OCI-LY3 (cell line): Measurements from ENCODE around the gene SPACA7.

ENCODE experiments used
- H2AFZ ChIP-seq: fragments of 200-600, 300-600 bp; shearing (Covaris generic); 2 replicates; pipeline ENCODE4 v1.6.0; 2014; ENCODE audit warnings: antibody characterized with exemption, low read depth, low read length
- H3K27ac ChIP-seq: fragments of 200-600, 300-600 bp; sonication (generic); 2 replicates; pipeline ENCODE4 v1.5.1; 2014; ENCODE audit warnings: mild to moderate bottlenecking, low read length, moderate library complexity, mixed read lengths
- H3K27me3 ChIP-seq: fragments of 200-600, 300-600 bp; sonication (generic); 2 replicates; pipeline ENCODE4 v1.6.1; 2014; ENCODE audit warnings: low read depth, low read length, mixed read lengths
- H3K36me3 ChIP-seq: fragments of 200-600, 300-600 bp; sonication (generic); replicated peaks from 2 replicates; pipeline ENCODE3; 2014; ENCODE audit warnings: low read depth, low read length, mixed read lengths
- H3K4me1 ChIP-seq: fragments of 300-600, 200-600 bp; sonication (generic); 2 replicates; pipeline ENCODE4 v1.6.1; 2014; ENCODE audit warnings: low read length, mixed read lengths
- H3K4me2 ChIP-seq: fragments of 200-600, 300-600 bp; sonication (generic); 2 replicates; pipeline ENCODE4 v1.6.1; 2014; ENCODE audit warnings: low read length, mixed read lengths
- H3K4me3 ChIP-seq: fragments of 300-600, 200-600 bp; sonication (generic); 2 replicates; pipeline ENCODE4 v1.5.1; 2014; ENCODE audit warnings: antibody characterized with exemption, mild to moderate bottlenecking, low read length, moderate library complexity
- H3K79me2 ChIP-seq: fragments of 300-600, 200-600 bp; shearing (Covaris generic); 2 replicates; pipeline ENCODE4 v1.6.1; 2014; ENCODE audit warnings: mild to moderate bottlenecking, low read length, mixed read lengths
- H3K9ac ChIP-seq: fragments of 300-600, 200-600 bp; shearing (Covaris generic); 2 replicates; pipeline ENCODE4 v1.6.0; 2014; ENCODE audit warnings: mild to moderate bottlenecking, low read length, moderate library complexity
- H3K9me3 ChIP-seq: fragments of 200-600, 300-600 bp; shearing (Covaris generic); 2 replicates; pipeline ENCODE4 v1.6.1; 2014; ENCODE audit warnings: low read length, mixed read lengths; ENCODE audit not compliant: insufficient read depth
- H4K20me1 ChIP-seq: fragments of 200-600, 300-600 bp; sonication (generic); 2 replicates; pipeline ENCODE4 v1.6.1; 2016; ENCODE audit warnings: low read length, mixed read lengths; ENCODE audit not compliant: insufficient read depth
- EZH2phosphoT487 ChIP-seq: fragments of 200-600 bp; shearing (Covaris generic); IDR thresholded peaks from 2 replicates; pipeline ENCODE4 v1.6.1; 2018; ENCODE audit warnings: antibody characterized with exemption, mixed run types, low read depth
- TF ChIP-seq, protein P1 (sequence below): fragments of 200-600, 300-600 bp; sonication (generic); IDR thresholded peaks from 2 replicates; pipeline ENCODE4 v1.5.1; 2014; ENCODE audit warnings: antibody characterized with exemption, low read length, low read depth

Gene SPACA7

DNA sequence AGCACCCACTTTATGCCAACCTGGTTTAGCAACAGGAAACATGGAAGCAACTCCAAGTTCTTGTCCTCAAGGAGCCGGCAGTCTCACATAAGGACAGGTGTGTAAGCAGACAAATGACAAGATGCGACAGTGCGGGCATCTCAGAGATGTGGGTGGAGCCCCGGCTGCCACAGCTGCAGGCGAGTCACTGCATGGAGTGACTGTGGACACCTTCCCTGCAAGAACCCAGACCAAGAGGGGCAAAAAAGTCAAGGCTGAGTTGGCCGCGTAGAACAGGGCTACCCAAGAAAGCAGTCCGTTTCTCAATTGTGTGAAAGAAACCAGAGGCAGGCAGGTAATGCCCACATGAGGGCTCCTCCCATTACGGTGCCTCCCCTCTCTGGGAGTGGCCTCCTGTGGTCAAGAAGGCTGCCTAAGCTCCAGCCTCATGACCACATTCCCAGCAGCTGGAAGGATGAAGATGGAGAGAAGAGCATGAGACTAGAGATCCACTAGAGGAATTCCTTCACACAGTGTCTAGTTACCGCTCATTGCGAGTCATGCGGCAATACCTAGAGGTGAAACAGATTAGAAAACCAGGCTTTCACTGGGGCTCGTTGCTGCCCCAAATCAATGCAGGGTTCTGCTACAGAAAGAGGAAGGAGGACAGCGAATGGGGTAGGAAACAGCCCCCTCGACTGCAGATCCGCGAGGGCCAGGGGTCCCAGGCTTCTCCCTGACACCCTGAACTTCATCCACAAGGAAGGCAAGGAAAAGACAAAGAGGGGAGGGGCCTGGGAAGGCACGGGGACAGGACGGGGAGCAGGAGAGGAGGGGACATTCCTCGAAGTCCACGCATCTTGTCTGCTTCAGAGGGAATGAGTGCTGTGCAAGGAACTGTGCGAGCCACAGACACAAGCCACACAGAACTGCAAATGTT, 80.2 kb downstream of the SPACA7 start:
- peaks cover 4% of the 10 kb centered on the region for H3K36me3 ChIP-seq
- TF ChIP-seq EZH2phosphoT487 = no peak
- TF ChIP-seq, protein P1, sequence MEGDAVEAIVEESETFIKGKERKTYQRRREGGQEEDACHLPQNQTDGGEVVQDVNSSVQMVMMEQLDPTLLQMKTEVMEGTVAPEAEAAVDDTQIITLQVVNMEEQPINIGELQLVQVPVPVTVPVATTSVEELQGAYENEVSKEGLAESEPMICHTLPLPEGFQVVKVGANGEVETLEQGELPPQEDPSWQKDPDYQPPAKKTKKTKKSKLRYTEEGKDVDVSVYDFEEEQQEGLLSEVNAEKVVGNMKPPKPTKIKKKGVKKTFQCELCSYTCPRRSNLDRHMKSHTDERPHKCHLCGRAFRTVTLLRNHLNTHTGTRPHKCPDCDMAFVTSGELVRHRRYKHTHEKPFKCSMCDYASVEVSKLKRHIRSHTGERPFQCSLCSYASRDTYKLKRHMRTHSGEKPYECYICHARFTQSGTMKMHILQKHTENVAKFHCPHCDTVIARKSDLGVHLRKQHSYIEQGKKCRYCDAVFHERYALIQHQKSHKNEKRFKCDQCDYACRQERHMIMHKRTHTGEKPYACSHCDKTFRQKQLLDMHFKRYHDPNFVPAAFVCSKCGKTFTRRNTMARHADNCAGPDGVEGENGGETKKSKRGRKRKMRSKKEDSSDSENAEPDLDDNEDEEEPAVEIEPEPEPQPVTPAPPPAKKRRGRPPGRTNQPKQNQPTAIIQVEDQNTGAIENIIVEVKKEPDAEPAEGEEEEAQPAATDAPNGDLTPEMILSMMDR = no peak
- no peak overlapping the region for H3K9ac ChIP-seq
- H3K4me2 ChIP-seq = no peak overlapping the region
- no peak overlapping the region for H2AFZ ChIP-seq
- H3K4me3 ChIP-seq = no peak overlapping the region
- no peaks in the 10 kb centered on the region for H3K79me2 ChIP-seq
- no peak overlapping the region for H3K27ac ChIP-seq
- H4K20me1 ChIP-seq = no peaks in the 10 kb centered on the region
- H3K4me1 ChIP-seq = no peaks in the 10 kb centered on the region
- no peaks in the 10 kb centered on the region for H3K27me3 ChIP-seq
- no peaks in the 10 kb centered on the region for H3K9me3 ChIP-seq

- TF ChIP-seq, protein P1 = no peak
- no peak for TF ChIP-seq EZH2phosphoT487
- Histone ChIP-seq H3K36me3 (peaks cover 8% of the 10 kb centered on the region), H3K9ac (no peak overlapping the region), H3K9me3 (no peaks in the 10 kb centered on the region), H4K20me1 (no peaks in the 10 kb centered on the region), H3K27me3 (no peaks in the 10 kb centered on the region), H3K79me2 (no peaks in the 10 kb centered on the region), H2AFZ (no peak overlapping the region), H3K27ac (no peak overlapping the region), H3K4me2 (no peak overlapping the region), H3K4me3 (no peak overlapping the region), H3K4me1 (no peaks in the 10 kb centered on the region)
Observed at GRCh38 chr13:112457081-112457480, 80.9 kb downstream of the SPACA7 start.

DNA sequence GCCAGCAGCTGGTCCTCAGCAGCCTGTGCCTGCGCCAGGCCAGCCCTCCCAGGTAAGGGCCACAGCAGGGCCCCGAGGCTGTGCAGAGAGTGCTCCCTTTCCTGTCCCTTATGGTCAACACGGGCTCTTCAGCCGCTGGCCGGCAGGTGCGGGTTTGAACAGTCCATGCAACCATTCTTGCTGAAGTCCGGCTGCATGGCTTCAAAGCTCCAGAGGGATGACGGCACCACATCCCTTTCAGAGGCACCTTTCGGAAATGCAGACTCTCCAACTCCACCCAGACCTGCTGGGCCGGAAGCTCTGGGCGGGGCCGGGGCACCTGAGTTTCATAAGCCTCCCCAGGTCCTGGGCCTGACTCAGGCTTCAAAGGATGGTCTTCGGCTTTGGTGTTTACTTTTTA, 81.3 kb downstream of the SPACA7 start:
- H3K4me3 ChIP-seq = no peak overlapping the region
- H3K36me3 ChIP-seq = peaks cover 11% of the 10 kb centered on the region
- no peaks in the 10 kb centered on the region for H3K9me3 ChIP-seq
- no peak overlapping the region for H3K4me2 ChIP-seq
- no peak overlapping the region for H3K9ac ChIP-seq
- no peaks in the 10 kb centered on the region for H4K20me1 ChIP-seq
- H2AFZ ChIP-seq = no peak overlapping the region
- H3K27me3 ChIP-seq = no peaks in the 10 kb centered on the region
- TF ChIP-seq EZH2phosphoT487 = no peak
- TF ChIP-seq, protein P1 = no peak
- H3K79me2 ChIP-seq = no peaks in the 10 kb centered on the region
- no peaks in the 10 kb centered on the region for H3K4me1 ChIP-seq
- H3K27ac ChIP-seq = no peak overlapping the region

DNA sequence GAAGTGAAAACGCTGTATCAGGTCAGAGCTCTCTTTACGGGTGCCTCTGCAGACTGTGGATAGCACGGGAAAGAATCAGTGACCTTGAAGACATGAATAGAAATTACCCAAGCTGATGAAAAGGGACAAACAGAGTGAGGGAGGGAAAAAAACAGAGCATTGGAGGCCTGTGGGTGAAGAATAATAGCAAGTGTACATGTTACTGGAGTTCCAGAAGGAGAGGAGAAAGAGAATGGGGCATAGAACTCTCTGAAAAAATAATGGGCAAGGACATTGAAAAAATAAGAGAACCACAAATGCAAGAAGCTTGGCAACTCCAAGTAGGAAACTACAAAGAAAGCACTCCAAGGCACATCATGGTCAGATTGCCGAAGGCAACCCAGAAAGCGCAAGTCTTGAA, 86.3 kb downstream of the SPACA7 start:
- H3K9me3 ChIP-seq = no peaks in the 10 kb centered on the region
- peaks cover 15% of the 10 kb centered on the region for H3K36me3 ChIP-seq
- no peak overlapping the region for H3K4me2 ChIP-seq
- no peak overlapping the region for H2AFZ ChIP-seq
- TF ChIP-seq, protein P1 = no peak
- TF ChIP-seq EZH2phosphoT487 = no peak
- H3K4me1 ChIP-seq = no peaks in the 10 kb centered on the region
- no peak overlapping the region for H3K27ac ChIP-seq
- H4K20me1 ChIP-seq = no peaks in the 10 kb centered on the region
- H3K9ac ChIP-seq = no peak overlapping the region
- H3K4me3 ChIP-seq = no peak overlapping the region
- H3K27me3 ChIP-seq = no peaks in the 10 kb centered on the region
- H3K79me2 ChIP-seq = no peaks in the 10 kb centered on the region
